Measurements from ENCODE around the gene STT3A.

DNA sequence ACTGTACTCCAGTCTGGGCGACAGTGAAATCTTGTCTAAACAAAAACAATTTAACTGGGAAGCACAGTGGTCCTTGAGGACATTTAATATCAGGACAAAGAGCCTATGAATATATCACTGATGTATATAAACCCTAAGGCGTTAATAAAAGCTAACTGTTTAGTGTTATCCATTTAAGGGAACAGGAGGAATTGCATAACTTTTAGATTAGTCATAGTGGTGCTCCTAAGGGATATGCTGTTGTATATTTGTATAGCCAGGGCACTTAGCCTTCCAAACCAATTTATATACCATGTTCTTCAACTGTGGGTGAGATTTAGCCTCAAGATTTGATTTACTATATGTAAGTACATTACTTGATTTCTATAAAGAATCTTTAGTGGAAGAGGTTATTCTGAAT is 29.3 kb downstream of the STT3A start:
- no peak for TF ChIP-seq SMC3 (conservative IDR thresholded peaks at IDR 0.05; ENCODE audit: poor library complexity)
- TF ChIP-seq, protein P1, sequence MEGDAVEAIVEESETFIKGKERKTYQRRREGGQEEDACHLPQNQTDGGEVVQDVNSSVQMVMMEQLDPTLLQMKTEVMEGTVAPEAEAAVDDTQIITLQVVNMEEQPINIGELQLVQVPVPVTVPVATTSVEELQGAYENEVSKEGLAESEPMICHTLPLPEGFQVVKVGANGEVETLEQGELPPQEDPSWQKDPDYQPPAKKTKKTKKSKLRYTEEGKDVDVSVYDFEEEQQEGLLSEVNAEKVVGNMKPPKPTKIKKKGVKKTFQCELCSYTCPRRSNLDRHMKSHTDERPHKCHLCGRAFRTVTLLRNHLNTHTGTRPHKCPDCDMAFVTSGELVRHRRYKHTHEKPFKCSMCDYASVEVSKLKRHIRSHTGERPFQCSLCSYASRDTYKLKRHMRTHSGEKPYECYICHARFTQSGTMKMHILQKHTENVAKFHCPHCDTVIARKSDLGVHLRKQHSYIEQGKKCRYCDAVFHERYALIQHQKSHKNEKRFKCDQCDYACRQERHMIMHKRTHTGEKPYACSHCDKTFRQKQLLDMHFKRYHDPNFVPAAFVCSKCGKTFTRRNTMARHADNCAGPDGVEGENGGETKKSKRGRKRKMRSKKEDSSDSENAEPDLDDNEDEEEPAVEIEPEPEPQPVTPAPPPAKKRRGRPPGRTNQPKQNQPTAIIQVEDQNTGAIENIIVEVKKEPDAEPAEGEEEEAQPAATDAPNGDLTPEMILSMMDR (IDR thresholded peaks at IDR 0.05; ENCODE audit: poor library complexity, severe bottlenecking), result no peak
- no peak for TF ChIP-seq TAF1 (IDR thresholded peaks at IDR 0.05; ENCODE audit: low read depth)
- no peak for TF ChIP-seq EZH2 (IDR thresholded peaks at IDR 0.05; ENCODE audit: borderline replicate concordance, insufficient read depth, low read length, poor library complexity, severe bottlenecking)
- no peak for TF ChIP-seq EP300 (conservative IDR thresholded peaks at IDR 0.05; ENCODE audit: poor library complexity, severe bottlenecking)
